Measurements from ENCODE around the gene PKIB. TPM values are rescaled to one million over a fixed set of nuclear protein-coding genes. Genes with fewer than 3 reads are reported as not detected.

PKIB gene
- total and polyA plus RNA-seq, 4 donors, result 2.5 to 5.1 (median 3.0) TPM

DNA sequence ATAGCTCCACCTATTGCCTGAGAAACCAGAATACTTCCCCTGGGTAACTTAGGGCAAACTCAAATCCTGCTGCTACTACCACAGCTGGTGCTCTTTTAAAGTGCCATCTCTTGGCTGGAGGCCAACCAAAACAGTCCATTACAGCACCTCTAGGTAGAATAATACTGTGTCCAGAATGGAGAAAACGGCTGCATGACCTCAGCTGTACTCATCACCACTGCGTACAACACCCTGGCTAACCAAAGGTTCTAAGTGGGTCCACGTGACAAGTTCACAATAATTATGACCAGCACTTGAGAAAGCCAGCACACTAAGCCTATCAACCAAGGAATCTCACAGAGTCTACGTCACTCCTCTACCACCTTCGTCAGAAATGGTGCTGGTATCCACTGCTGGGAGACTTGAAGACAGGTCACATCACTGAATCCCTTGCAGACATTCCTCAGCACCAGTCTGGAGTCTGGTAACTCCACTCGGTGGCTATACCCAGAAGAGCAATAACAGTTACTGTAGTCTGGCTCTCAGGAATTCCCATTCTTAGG lies 40.9 kb upstream of the PKIB start (continued):
- no peak for TF ChIP-seq ATF3 (IDR thresholded peaks at IDR 0.05)

DNA sequence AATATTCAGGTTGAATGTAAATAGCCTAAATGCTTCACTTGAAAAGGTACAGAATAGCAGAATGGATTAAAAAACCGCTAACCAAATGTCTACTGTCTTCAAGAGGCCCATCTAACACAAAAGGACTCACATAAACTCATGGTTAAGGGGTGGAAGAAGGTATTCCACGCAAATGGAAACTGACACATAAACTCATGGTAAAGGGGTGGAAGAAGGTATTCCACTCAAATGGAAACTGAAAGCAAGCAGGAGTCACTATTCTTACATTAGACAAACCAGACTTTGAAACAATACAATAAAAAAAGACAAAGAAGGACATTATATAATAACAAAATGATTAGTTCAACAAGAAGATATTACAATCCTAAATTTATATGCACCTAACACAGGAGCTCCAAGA lies 38.3 kb upstream of the PKIB start:
- TF ChIP-seq MAX (IDR thresholded peaks at IDR 0.05) (no peak), TAF1 (conservative IDR thresholded peaks at IDR 0.05) (no peak), YY1 (IDR thresholded peaks at IDR 0.05) (no peak), REST (IDR thresholded peaks at IDR 0.05) (no peak), FOXA1 (IDR thresholded peaks at IDR 0.05) (no peak), SP1 (IDR thresholded peaks at IDR 0.05) (no peak), ZBTB33 (IDR thresholded peaks at IDR 0.05) (no peak), RXRA (IDR thresholded peaks at IDR 0.05) (no peak), NR2F2 (IDR thresholded peaks at IDR 0.05) (no peak), ATF3 (IDR thresholded peaks at IDR 0.05) (no peak), RAD21 (IDR thresholded peaks at IDR 0.05) (no peak)
- TF ChIP-seq, protein P1, sequence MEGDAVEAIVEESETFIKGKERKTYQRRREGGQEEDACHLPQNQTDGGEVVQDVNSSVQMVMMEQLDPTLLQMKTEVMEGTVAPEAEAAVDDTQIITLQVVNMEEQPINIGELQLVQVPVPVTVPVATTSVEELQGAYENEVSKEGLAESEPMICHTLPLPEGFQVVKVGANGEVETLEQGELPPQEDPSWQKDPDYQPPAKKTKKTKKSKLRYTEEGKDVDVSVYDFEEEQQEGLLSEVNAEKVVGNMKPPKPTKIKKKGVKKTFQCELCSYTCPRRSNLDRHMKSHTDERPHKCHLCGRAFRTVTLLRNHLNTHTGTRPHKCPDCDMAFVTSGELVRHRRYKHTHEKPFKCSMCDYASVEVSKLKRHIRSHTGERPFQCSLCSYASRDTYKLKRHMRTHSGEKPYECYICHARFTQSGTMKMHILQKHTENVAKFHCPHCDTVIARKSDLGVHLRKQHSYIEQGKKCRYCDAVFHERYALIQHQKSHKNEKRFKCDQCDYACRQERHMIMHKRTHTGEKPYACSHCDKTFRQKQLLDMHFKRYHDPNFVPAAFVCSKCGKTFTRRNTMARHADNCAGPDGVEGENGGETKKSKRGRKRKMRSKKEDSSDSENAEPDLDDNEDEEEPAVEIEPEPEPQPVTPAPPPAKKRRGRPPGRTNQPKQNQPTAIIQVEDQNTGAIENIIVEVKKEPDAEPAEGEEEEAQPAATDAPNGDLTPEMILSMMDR (IDR thresholded peaks at IDR 0.05; ENCODE audit: low read depth, low read length, missing input control), result no peak
- 83% methylated on average over 2 of the region's 2 CpGs for WGBS
- Histone ChIP-seq H3K36me3 (ENCODE audit: control insufficient read depth in 4 of 4, insufficient read depth in 3 of 4, low read depth in 1 of 4, low read length in 3 of 4) (no peaks in the 10 kb centered on the region), H3K4me3 (ENCODE audit: low read depth in 1 of 3, low read length in 3 of 3) (no peak overlapping the region), H3K9ac (ENCODE audit: low read depth in 1 of 2, low read length in 2 of 2) (no peak overlapping the region), H3K27ac (ENCODE audit: low read depth in 1 of 2, low read length in 2 of 2) (no peak overlapping the region), H3K27me3 (ENCODE audit: control insufficient read depth in 4 of 4, insufficient read depth in 4 of 4, low read length in 3 of 4) (no peaks in the 10 kb centered on the region), H3K4me1 (ENCODE audit: control insufficient read depth in 4 of 4, insufficient read depth in 4 of 4, low read length in 3 of 4) (no peaks in the 10 kb centered on the region), H3K9me3 (ENCODE audit: control insufficient read depth in 4 of 4, low read length in 3 of 4) (no peaks in the 10 kb centered on the region)
- no peak for DNase-seq (ENCODE audit: low spot score)

- Histone ChIP-seq H3K9me3 (ENCODE audit: control insufficient read depth in 4 of 4, low read length in 3 of 4) (no peaks in the 10 kb centered on the region), H3K4me1 (ENCODE audit: control insufficient read depth in 4 of 4, insufficient read depth in 4 of 4, low read length in 3 of 4) (no peaks in the 10 kb centered on the region), H3K4me3 (ENCODE audit: low read depth in 1 of 3, low read length in 3 of 3) (no peak overlapping the region), H3K27ac (ENCODE audit: low read depth in 1 of 2, low read length in 2 of 2) (no peak overlapping the region), H3K36me3 (ENCODE audit: control insufficient read depth in 4 of 4, insufficient read depth in 3 of 4, low read depth in 1 of 4, low read length in 3 of 4) (no peaks in the 10 kb centered on the region), H3K27me3 (ENCODE audit: control insufficient read depth in 4 of 4, insufficient read depth in 4 of 4, low read length in 3 of 4) (no peaks in the 10 kb centered on the region), H3K9ac (ENCODE audit: low read depth in 1 of 2, low read length in 2 of 2) (no peak overlapping the region)
- WGBS, result 86% methylated on average over 2 of the region's 2 CpGs
- DNase-seq (ENCODE audit: low spot score), result no peak
- no peak for TF ChIP-seq EGR1 (IDR thresholded peaks at IDR 0.05; ENCODE audit: low read depth in 2 of 2)
- TF ChIP-seq MAX (IDR thresholded peaks at IDR 0.05), result no peak
- no peak for TF ChIP-seq JUND (IDR thresholded peaks at IDR 0.05)
- no peak for TF ChIP-seq REST (IDR thresholded peaks at IDR 0.05)
- TF ChIP-seq ATF3 (IDR thresholded peaks at IDR 0.05), result no peak
- TF ChIP-seq FOXA1 (IDR thresholded peaks at IDR 0.05), result no peak
- TF ChIP-seq RAD21 (IDR thresholded peaks at IDR 0.05), result no peak
- TF ChIP-seq RXRA (IDR thresholded peaks at IDR 0.05), result no peak
- TF ChIP-seq NR2F2 (IDR thresholded peaks at IDR 0.05), result no peak
- TF ChIP-seq GABPA (IDR thresholded peaks at IDR 0.05 in 1 of 2, conservative IDR thresholded peaks at IDR 0.05 in 1 of 2), result no peak
- no peak for TF ChIP-seq HNF4A (conservative IDR thresholded peaks at IDR 0.05)
Measured at GRCh38 chr6:122576888-122577287, 33.3 kb upstream of the PKIB start.
